Measurements from ENCODE around the gene LTBP1.

DNA sequence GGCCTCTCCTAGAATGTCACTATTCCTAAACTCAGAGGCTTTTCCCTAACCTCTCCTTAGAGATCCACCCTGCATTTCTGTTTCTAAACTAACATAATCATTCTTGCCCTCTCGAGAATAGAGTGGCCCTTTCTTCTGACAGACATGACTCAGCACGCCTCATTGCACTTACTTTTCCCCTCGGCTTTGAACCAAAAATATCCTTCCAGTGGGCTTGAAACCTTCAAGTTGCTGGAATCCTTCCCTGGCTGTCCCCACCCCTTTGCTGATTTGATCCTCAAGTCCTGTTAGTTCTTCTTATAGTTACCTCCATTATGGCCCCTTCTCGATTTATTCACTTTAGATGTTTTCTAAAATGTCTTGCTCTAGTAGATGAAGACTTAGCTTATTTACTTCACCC lies 158.0 kb downstream of the LTBP1 start:
- TF ChIP-seq, protein P1, sequence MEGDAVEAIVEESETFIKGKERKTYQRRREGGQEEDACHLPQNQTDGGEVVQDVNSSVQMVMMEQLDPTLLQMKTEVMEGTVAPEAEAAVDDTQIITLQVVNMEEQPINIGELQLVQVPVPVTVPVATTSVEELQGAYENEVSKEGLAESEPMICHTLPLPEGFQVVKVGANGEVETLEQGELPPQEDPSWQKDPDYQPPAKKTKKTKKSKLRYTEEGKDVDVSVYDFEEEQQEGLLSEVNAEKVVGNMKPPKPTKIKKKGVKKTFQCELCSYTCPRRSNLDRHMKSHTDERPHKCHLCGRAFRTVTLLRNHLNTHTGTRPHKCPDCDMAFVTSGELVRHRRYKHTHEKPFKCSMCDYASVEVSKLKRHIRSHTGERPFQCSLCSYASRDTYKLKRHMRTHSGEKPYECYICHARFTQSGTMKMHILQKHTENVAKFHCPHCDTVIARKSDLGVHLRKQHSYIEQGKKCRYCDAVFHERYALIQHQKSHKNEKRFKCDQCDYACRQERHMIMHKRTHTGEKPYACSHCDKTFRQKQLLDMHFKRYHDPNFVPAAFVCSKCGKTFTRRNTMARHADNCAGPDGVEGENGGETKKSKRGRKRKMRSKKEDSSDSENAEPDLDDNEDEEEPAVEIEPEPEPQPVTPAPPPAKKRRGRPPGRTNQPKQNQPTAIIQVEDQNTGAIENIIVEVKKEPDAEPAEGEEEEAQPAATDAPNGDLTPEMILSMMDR (IDR thresholded peaks at IDR 0.05; ENCODE audit: low read depth, low read length, missing input control), result no peak
- no peak for TF ChIP-seq GABPA (IDR thresholded peaks at IDR 0.05 in 1 of 2, conservative IDR thresholded peaks at IDR 0.05 in 1 of 2)
- TF ChIP-seq, protein P2, sequence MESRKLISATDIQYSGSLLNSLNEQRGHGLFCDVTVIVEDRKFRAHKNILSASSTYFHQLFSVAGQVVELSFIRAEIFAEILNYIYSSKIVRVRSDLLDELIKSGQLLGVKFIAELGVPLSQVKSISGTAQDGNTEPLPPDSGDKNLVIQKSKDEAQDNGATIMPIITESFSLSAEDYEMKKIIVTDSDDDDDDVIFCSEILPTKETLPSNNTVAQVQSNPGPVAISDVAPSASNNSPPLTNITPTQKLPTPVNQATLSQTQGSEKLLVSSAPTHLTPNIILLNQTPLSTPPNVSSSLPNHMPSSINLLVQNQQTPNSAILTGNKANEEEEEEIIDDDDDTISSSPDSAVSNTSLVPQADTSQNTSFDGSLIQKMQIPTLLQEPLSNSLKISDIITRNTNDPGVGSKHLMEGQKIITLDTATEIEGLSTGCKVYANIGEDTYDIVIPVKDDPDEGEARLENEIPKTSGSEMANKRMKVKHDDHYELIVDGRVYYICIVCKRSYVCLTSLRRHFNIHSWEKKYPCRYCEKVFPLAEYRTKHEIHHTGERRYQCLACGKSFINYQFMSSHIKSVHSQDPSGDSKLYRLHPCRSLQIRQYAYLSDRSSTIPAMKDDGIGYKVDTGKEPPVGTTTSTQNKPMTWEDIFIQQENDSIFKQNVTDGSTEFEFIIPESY (IDR thresholded peaks at IDR 0.05), result no peak
- no peak for TF ChIP-seq SP1 (IDR thresholded peaks at IDR 0.05)
- TF ChIP-seq, protein P3, sequence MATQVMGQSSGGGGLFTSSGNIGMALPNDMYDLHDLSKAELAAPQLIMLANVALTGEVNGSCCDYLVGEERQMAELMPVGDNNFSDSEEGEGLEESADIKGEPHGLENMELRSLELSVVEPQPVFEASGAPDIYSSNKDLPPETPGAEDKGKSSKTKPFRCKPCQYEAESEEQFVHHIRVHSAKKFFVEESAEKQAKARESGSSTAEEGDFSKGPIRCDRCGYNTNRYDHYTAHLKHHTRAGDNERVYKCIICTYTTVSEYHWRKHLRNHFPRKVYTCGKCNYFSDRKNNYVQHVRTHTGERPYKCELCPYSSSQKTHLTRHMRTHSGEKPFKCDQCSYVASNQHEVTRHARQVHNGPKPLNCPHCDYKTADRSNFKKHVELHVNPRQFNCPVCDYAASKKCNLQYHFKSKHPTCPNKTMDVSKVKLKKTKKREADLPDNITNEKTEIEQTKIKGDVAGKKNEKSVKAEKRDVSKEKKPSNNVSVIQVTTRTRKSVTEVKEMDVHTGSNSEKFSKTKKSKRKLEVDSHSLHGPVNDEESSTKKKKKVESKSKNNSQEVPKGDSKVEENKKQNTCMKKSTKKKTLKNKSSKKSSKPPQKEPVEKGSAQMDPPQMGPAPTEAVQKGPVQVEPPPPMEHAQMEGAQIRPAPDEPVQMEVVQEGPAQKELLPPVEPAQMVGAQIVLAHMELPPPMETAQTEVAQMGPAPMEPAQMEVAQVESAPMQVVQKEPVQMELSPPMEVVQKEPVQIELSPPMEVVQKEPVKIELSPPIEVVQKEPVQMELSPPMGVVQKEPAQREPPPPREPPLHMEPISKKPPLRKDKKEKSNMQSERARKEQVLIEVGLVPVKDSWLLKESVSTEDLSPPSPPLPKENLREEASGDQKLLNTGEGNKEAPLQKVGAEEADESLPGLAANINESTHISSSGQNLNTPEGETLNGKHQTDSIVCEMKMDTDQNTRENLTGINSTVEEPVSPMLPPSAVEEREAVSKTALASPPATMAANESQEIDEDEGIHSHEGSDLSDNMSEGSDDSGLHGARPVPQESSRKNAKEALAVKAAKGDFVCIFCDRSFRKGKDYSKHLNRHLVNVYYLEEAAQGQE (IDR thresholded peaks at IDR 0.05), result no peak
- TF ChIP-seq, protein P4, sequence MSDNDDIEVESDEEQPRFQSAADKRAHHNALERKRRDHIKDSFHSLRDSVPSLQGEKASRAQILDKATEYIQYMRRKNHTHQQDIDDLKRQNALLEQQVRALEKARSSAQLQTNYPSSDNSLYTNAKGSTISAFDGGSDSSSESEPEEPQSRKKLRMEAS (IDR thresholded peaks at IDR 0.05), result no peak

Data from liver (tissue), 3 donors.